ENCODE results near the gene NEK4.

DNA sequence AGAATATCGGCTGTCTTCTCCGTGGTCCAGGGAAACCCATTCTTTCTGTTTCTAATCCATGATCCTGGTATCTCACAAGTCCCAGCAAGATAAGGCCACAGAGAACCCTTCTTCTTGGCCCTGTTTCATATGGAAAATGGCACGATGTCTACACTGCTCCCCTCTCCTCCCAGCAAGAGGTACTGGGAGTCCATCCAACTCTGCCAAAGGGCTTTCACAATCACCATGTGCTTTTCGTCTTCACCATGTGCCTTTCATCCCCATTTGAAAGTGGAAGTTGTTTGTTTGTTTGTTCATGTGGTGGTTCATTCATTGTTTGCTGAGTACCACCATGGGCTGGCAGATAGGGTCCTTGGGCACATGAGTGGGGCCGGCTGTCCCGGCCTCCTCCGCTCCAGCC is 29.3 kb upstream of the NEK4 start:
- TF ChIP-seq, protein P1, sequence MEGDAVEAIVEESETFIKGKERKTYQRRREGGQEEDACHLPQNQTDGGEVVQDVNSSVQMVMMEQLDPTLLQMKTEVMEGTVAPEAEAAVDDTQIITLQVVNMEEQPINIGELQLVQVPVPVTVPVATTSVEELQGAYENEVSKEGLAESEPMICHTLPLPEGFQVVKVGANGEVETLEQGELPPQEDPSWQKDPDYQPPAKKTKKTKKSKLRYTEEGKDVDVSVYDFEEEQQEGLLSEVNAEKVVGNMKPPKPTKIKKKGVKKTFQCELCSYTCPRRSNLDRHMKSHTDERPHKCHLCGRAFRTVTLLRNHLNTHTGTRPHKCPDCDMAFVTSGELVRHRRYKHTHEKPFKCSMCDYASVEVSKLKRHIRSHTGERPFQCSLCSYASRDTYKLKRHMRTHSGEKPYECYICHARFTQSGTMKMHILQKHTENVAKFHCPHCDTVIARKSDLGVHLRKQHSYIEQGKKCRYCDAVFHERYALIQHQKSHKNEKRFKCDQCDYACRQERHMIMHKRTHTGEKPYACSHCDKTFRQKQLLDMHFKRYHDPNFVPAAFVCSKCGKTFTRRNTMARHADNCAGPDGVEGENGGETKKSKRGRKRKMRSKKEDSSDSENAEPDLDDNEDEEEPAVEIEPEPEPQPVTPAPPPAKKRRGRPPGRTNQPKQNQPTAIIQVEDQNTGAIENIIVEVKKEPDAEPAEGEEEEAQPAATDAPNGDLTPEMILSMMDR (IDR thresholded peaks at IDR 0.05 in 4 of 5, conservative IDR thresholded peaks at IDR 0.05 in 1 of 5): no peak
- no peak for TF ChIP-seq POLR2A (IDR thresholded peaks at IDR 0.05)
